ENCODE results near the gene HSFX4.

HSFX4 gene

GRCh38 chrX:149979126-149979644 lies 49.8 kb downstream of the HSFX4 start:
- no peaks in the 10 kb centered on the region for H3K4me1 ChIP-seq (ENCODE audit: insufficient read depth, low read length)
- no peak overlapping the region for H3K27ac ChIP-seq (ENCODE audit: low read length)
- DNase-seq (no peak), ATAC-seq (ENCODE audit: insufficient read depth, low read depth) (no peak)
- H3K9ac ChIP-seq (ENCODE audit: low read depth, low read length): no peak overlapping the region
- no peak overlapping the region for H3K4me3 ChIP-seq (ENCODE audit: low read depth in 1 of 2, low read length in 2 of 2)
- no peaks in the 10 kb centered on the region for H3K79me2 ChIP-seq (ENCODE audit: insufficient read depth, low read length)
- H4K20me1 ChIP-seq (ENCODE audit: insufficient read depth, low read length): no peaks in the 10 kb centered on the region
- no peak overlapping the region for H2AFZ ChIP-seq (ENCODE audit: low read depth, low read length)
- H3K9me3 ChIP-seq (ENCODE audit: insufficient read depth, low read length, severe bottlenecking): no peaks in the 10 kb centered on the region
- H3K27me3 ChIP-seq (ENCODE audit: insufficient read depth, low read length, poor library complexity): no peaks in the 10 kb centered on the region
- no peak overlapping the region for H3K4me2 ChIP-seq (ENCODE audit: insufficient read depth, low read length)
- H3K36me3 ChIP-seq (ENCODE audit: insufficient read depth, low read length): no peaks in the 10 kb centered on the region
- TF ChIP-seq CTCF (IDR thresholded peaks at IDR 0.05; ENCODE audit: borderline replicate concordance, extremely low read depth, low read length, poor library complexity, severe bottlenecking): no peak
- TF ChIP-seq EZH2 (IDR thresholded peaks at IDR 0.05; ENCODE audit: borderline replicate concordance, low read depth, low read length, severe bottlenecking): no peak

All from DND-41 (cell line).